SK-N-SH (cell line): ENCODE measurements around the gene HOXB6.

ENCODE experiments used
- EP300 ChIP-seq, 2 experiments: IDR thresholded peaks; 2 replicates each; pipeline versions ENCODE4 v1.4.0 to v1.6.1; 2012; ENCODE audit warnings: borderline replicate concordance in 1 of 2, low read depth in 1 of 2, low read length in 1 of 2
- EZH2phosphoT487 ChIP-seq: fragments of 200-600 bp; sonication (generic); IDR thresholded peaks from 2 replicates; pipeline ENCODE4 v1.6.1; 2017; ENCODE audit warnings: low read depth, mixed run types, mild to moderate bottlenecking, antibody characterized with exemption, moderate library complexity, borderline replicate concordance
- MXI1 ChIP-seq: IDR thresholded peaks from 2 replicates; pipeline ENCODE4 v1.6.1; 2012; ENCODE audit warnings: mild to moderate bottlenecking, low read depth, low read length, improper control_type of control experiment
- POLR2AphosphoS5 ChIP-seq: IDR thresholded peaks from 2 replicates; pipeline ENCODE4 v1.6.1; 2012; ENCODE audit warnings: low read depth, low read length
- RFX5 ChIP-seq: IDR thresholded peaks from 2 replicates; pipeline ENCODE4 v1.6.1; 2012; ENCODE audit warnings: mild to moderate bottlenecking, improper control_type of control experiment, low read length
- YY1 ChIP-seq: IDR thresholded peaks from 2 replicates; pipeline ENCODE4 v1.4.0; 2012; ENCODE audit warnings: low read depth, mild to moderate bottlenecking
- TF ChIP-seq, protein P1 (sequence below): fragments of 200-600 bp; sonication (generic); IDR thresholded peaks from 2 replicates; pipeline ENCODE4 v1.6.1; 2017; ENCODE audit warnings: antibody characterized with exemption, mild to moderate bottlenecking, moderate library complexity
- TF ChIP-seq, protein P2 (sequence below): IDR thresholded peaks from 2 replicates; pipeline ENCODE4 v1.6.1; 2012; ENCODE audit warnings: mild to moderate bottlenecking, low read depth, low read length, moderate library complexity
- TF ChIP-seq, protein P3 (sequence below): fragments of 150-350 bp; IDR thresholded peaks from 2 replicates; pipeline ENCODE4 v1.6.1; 2016; ENCODE audit warnings: mild to moderate bottlenecking, low read depth, low read length
- TF ChIP-seq, protein P4 (sequence below): IDR thresholded peaks from 2 replicates; pipeline ENCODE4 v1.4.0; 2012; ENCODE audit warnings: low read depth

DNA sequence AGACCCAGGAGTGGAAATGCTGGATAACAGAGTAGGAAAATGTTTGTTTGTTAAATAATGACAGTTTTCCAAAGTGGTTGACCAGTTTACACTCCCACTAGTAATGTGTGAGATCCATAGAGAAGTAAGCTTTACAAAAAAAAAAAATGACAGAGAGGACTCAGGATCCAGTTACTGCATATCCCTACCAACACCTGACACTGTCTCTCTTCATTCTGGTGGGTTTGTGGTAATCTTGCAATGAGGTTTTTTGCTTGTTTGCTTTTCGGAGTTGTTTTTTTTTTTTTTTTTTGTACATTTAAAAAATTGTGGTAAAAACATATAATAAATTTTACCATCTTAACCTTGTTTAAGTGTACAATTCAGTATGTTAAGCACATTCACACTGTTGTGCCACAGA is 45.0 kb upstream of the HOXB6 start:
- TF ChIP-seq, protein P1, sequence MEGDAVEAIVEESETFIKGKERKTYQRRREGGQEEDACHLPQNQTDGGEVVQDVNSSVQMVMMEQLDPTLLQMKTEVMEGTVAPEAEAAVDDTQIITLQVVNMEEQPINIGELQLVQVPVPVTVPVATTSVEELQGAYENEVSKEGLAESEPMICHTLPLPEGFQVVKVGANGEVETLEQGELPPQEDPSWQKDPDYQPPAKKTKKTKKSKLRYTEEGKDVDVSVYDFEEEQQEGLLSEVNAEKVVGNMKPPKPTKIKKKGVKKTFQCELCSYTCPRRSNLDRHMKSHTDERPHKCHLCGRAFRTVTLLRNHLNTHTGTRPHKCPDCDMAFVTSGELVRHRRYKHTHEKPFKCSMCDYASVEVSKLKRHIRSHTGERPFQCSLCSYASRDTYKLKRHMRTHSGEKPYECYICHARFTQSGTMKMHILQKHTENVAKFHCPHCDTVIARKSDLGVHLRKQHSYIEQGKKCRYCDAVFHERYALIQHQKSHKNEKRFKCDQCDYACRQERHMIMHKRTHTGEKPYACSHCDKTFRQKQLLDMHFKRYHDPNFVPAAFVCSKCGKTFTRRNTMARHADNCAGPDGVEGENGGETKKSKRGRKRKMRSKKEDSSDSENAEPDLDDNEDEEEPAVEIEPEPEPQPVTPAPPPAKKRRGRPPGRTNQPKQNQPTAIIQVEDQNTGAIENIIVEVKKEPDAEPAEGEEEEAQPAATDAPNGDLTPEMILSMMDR, result no peak
- TF ChIP-seq POLR2AphosphoS5 (no peak), RFX5 (no peak), MXI1 (no peak), YY1 (no peak), EP300 (IDR thresholded peaks at IDR 0.05; ENCODE audit: borderline replicate concordance in 1 of 2, low read depth in 1 of 2, low read length in 1 of 2) (no peak), EZH2phosphoT487 (no peak)
- TF ChIP-seq, protein P2, sequence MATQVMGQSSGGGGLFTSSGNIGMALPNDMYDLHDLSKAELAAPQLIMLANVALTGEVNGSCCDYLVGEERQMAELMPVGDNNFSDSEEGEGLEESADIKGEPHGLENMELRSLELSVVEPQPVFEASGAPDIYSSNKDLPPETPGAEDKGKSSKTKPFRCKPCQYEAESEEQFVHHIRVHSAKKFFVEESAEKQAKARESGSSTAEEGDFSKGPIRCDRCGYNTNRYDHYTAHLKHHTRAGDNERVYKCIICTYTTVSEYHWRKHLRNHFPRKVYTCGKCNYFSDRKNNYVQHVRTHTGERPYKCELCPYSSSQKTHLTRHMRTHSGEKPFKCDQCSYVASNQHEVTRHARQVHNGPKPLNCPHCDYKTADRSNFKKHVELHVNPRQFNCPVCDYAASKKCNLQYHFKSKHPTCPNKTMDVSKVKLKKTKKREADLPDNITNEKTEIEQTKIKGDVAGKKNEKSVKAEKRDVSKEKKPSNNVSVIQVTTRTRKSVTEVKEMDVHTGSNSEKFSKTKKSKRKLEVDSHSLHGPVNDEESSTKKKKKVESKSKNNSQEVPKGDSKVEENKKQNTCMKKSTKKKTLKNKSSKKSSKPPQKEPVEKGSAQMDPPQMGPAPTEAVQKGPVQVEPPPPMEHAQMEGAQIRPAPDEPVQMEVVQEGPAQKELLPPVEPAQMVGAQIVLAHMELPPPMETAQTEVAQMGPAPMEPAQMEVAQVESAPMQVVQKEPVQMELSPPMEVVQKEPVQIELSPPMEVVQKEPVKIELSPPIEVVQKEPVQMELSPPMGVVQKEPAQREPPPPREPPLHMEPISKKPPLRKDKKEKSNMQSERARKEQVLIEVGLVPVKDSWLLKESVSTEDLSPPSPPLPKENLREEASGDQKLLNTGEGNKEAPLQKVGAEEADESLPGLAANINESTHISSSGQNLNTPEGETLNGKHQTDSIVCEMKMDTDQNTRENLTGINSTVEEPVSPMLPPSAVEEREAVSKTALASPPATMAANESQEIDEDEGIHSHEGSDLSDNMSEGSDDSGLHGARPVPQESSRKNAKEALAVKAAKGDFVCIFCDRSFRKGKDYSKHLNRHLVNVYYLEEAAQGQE, result no peak
- TF ChIP-seq, protein P3, sequence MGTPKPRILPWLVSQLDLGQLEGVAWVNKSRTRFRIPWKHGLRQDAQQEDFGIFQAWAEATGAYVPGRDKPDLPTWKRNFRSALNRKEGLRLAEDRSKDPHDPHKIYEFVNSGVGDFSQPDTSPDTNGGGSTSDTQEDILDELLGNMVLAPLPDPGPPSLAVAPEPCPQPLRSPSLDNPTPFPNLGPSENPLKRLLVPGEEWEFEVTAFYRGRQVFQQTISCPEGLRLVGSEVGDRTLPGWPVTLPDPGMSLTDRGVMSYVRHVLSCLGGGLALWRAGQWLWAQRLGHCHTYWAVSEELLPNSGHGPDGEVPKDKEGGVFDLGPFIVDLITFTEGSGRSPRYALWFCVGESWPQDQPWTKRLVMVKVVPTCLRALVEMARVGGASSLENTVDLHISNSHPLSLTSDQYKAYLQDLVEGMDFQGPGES, result no peak
- TF ChIP-seq, protein P4, sequence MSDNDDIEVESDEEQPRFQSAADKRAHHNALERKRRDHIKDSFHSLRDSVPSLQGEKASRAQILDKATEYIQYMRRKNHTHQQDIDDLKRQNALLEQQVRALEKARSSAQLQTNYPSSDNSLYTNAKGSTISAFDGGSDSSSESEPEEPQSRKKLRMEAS, result no peak
